GM13976 (cell line): ENCODE measurements around the gene GBE1.
"Not testable (repeated sequence)": the region's sequence is repeated elsewhere in the genome, so short reads cannot be mapped to it uniquely, and the experiment has no call there.

Experiments used
- DNase-seq: peaks from one replicate; pipeline ENCODE4 v3.0.0; 2012; ENCODE audit warnings: low spot score
- in situ Hi-C: fragments of 300-500 bp; cut with MboI; formaldehyde crosslinking; loops from one replicate; pipeline ENCODE4 v1.12.0; 2022; ENCODE audit warnings: low sequenced_read_pairs, mixed read lengths, inconsistent platforms; ENCODE audit not compliant: unreplicated experiment
- TF ChIP-seq, protein P1 (sequence below): IDR thresholded peaks from 2 replicates; pipeline ENCODE4 v1.5.1; 2012; ENCODE audit warnings: borderline replicate concordance, mild to moderate bottlenecking; ENCODE audit not compliant: insufficient read depth; ENCODE audit errors: extremely low read depth, missing control alignments, control extremely low read depth

The GBE1 gene

DNA sequence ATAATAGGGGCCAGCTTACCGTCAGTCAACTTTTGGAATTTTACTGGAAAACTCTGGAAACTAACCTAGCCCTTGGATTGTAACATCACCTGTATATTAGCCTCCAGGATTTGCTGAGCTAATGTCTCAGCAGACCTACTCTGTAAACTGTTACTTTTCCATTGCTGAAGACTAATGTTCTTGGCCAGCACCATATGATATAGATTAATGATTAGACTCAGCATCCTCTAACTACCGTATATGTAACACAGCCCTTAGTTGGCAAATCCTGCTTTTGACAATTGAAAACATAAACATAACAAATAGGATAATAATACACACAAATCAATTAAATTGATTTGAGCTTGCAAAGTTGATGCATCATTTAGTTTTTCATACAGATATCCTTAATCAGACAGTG, 26.6 kb upstream of the GBE1 start:
- TF ChIP-seq, protein P1, sequence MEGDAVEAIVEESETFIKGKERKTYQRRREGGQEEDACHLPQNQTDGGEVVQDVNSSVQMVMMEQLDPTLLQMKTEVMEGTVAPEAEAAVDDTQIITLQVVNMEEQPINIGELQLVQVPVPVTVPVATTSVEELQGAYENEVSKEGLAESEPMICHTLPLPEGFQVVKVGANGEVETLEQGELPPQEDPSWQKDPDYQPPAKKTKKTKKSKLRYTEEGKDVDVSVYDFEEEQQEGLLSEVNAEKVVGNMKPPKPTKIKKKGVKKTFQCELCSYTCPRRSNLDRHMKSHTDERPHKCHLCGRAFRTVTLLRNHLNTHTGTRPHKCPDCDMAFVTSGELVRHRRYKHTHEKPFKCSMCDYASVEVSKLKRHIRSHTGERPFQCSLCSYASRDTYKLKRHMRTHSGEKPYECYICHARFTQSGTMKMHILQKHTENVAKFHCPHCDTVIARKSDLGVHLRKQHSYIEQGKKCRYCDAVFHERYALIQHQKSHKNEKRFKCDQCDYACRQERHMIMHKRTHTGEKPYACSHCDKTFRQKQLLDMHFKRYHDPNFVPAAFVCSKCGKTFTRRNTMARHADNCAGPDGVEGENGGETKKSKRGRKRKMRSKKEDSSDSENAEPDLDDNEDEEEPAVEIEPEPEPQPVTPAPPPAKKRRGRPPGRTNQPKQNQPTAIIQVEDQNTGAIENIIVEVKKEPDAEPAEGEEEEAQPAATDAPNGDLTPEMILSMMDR = no peak
- in situ Hi-C loops = no loop called here
- no peak for DNase-seq

DNA sequence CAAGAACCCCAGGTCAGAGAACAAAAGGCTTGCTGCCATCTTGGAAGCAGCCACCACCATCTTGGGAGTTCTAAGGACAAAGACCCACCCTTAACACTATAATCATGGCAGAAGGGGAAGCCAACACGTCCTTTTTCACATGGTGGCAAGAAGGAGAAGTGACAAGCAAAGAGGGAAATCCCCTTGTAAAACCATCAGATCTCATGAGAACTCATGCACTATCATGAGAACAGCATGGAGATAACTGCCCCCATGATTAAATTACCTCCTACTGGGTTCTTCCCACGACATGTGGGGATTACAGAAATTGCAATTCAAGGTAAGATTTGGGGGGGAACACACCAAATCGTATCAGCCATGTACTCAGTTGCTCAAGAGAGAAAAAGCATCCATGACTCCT, 21.1 kb upstream of the GBE1 start:
- no peak for DNase-seq
- in situ Hi-C loops = no loop called here
- TF ChIP-seq, protein P1 = no peak

DNA sequence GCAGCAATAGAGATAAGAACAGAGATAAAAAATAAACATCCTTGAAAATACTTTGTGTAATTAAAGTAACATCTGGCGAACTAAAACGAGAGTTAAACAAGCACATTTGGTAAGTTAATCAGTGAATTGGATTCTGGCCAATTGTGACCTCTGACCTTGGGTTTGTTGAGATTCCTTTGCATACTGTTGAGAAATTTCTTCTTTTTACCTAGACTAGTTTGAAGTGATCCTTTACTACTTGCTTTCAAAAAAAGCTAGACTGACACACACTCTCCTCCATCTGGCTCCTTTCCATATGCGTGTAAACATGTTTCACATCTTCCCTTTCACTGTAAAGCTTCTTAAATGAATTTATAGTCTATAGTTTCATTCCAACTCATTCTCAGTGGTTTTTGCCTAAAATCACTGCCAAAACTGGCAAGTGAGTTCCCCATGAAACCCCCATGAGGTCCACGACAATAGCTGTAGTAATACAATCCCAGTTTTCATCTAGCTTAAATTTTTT, 17.3 kb upstream of the GBE1 start:
- in situ Hi-C loops = no loop called here
- TF ChIP-seq, protein P1 = no peak
- no peak for DNase-seq

DNA sequence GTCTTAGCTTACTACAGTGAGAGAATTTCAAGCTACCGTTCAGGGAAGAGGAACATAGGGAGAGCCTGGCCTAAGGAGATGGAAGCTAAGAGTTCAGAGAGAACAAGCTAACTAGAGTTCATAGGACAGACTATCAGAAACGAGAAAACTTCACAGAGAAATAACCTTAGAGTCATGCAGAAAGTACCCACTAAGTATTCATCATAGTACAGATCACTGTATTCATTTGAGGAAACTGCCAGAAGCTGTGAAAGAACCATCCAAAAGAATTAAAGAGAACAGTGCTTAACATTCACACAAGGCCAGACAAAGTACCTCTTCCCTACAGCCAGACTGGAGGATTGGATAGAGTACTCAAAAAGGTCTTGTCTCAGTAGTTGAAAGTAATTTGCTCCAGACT, 15.2 kb upstream of the GBE1 start:
- no peak for DNase-seq
- TF ChIP-seq, protein P1 = no peak
- in situ Hi-C loops = no loop called here

DNA sequence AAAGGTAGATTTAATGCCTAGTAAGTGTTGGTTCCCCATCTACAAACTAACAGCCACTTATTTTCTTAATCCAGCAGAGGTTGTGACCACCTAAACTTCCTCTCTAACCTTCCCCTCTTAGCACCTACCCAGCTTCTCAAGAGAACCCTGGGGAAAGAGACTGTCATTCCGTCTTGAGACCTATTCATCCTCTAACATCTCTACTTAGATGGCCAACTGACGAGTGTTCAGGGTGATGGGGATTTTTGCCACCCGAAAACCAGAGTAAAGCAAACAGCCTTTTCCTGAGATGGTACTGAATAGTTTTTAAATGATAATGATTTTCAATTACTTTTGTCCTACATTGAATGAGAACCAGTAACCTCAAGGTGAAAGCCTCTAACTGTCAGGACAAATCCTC, 9.3 kb upstream of the GBE1 start:
- in situ Hi-C loops = no loop called here
- DNase-seq = no peak
- TF ChIP-seq, protein P1 = no peak

DNA sequence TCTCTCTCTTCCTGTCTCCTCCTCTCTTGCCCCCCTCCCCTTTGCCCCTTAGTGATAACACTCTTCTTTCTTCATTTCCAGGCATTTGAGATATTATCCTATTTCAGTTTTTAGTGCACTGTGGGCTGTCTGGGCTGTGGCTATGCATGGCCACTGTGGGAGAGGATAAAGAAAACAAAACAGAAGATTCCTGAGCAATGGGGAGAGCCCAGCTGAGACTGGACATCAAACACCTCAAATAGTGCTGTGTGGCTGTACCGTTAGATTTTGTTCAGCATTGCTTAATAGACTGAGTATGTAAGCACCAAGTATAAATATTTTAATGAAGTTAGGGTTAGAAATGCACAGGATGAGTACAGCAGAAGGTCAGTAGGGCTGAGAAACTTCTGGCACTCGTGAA, 7.9 kb upstream of the GBE1 start:
- no peak for DNase-seq
- TF ChIP-seq, protein P1 = no peak
- in situ Hi-C loops = no loop called here

DNA sequence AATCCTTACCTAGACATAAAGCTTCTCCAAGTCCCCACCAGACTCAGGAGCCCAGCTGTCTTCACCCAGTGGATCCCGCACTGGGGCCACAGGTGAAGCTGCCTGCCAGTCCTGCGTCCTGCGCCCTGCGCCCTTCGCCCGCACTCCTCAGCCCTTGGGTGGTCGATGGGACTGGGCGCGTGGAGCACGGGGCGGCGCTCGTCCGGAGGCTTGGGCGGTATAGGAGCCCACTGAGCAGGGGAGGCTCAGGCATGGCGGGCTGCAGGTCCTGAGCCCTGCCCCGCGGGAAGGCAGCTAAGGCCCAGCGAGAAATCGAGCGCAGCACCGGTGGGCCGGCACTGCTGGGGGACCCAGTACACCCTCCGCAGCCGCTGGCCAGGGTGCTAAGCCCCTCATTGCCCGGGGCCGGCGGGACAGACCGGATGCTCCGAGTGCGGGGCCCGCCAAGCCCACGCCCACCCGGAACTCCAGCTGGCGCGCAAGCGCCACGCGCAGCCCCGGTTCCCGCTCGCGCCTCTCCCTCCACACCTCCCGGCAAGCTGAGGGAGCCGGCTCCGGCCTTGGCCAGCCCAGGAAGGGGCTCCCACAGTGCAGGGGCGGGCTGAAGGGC, 5.9 kb upstream of the GBE1 start:
- in situ Hi-C loops, DNase-seq: not testable (repeated sequence)
